ENCODE data around the gene DENND1B. TPM values are rescaled to one million over a fixed set of nuclear protein-coding genes. Genes with fewer than 3 reads are reported as not detected.

DENND1B gene
- polyA plus RNA-seq, 2 of the 4 experiments (the other 2 are of a cell fraction), result 2.9 to 10.5 TPM

DNA sequence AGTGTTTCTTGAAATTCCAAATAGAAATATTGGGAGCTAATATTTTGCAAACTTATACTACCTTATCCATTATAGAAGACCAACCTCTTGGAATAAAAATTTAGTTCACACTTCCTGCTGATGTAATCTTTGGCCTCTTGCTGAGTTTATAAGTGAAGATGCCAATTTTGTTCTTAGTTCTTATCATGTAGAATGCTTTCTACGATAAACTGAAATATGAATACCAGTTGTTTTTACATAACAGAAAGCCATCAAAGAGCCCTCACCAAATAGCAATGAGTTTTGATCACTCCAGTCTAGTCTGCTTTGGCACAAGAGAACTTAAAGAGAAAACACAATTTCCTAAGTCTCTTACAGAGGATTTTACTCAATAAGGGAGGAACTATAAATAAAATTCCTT, 89.5 kb downstream of the DENND1B start:
- ChIA-PET CTCF (no interaction called here), POLR2A (no interaction called here)
- 81% methylated on average over 1 of the region's 1 CpG for WGBS (ENCODE audit: missing lambda C conversion rate)
- Histone ChIP-seq H3K4me2 (no peak overlapping the region), H3K9me3 (peaks cover 11% of the 10 kb centered on the region; the same call in 1 of the 3 replicates), H3K27ac (no peak overlapping the region), H3K4me1 (no peaks in the 10 kb centered on the region), H3K4me3 (no peak overlapping the region)
- DNase-seq (ENCODE audit: low read depth in 1 of 2, low spot score in 1 of 2), result no peak
- no peak for ATAC-seq
- TF ChIP-seq EHF (CRISPR knock-in tag; IDR thresholded peaks at IDR 0.05), result no peak
- TF ChIP-seq ZSCAN20 (CRISPR knock-in tag; IDR thresholded peaks at IDR 0.05), result no peak
- TF ChIP-seq KDM1A (IDR thresholded peaks at IDR 0.05; ENCODE audit: low read depth), result no peak
- no peak for TF ChIP-seq GATA3 (IDR thresholded peaks at IDR 0.05; ENCODE audit: borderline replicate concordance)
- no peak for TF ChIP-seq CEBPB (IDR thresholded peaks at IDR 0.05)
- no peak for TF ChIP-seq JUNB (IDR thresholded peaks at IDR 0.05)
- TF ChIP-seq, protein P1, sequence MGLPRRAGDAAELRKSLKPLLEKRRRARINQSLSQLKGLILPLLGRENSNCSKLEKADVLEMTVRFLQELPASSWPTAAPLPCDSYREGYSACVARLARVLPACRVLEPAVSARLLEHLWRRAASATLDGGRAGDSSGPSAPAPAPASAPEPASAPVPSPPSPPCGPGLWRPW (IDR thresholded peaks at IDR 0.05), result no peak
- no peak for TF ChIP-seq ZFP36 (IDR thresholded peaks at IDR 0.05; ENCODE audit: borderline replicate concordance, partially characterized antibody)
- no peak for TF ChIP-seq TFCP2L1 (CRISPR knock-in tag; IDR thresholded peaks at IDR 0.05)
- no peak for TF ChIP-seq HOXA7 (CRISPR knock-in tag; IDR thresholded peaks at IDR 0.05)
- FAIRE-seq, result no peak

DNA sequence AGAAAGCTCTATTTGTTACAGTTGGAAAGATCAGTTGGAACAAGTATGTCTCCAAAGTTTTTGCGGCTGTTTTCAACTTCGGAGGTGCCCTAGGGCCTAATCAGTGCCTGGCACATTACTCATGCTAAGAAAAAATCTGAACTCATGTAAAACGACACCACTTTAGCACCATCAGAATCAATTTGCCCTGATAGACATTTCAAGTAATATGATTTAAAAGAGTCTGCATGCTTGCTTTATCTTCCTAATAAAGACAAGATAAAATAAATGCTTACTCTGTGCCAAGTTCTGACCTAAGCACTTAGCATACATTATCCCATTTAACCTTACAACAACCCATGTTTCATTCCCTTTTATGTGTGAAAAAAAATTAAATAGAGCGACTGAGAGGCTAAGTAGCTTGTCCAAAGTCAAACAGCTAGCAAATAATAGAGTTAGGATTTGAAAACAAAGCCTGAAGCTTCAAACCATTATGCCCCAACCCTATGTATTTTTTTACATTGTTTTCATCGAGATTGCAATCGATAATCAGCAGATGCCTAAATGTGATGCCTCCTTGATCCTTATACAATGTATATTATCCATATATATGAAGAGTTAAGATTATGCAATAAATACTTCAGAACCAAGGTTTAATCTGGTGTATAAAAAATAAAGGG, 91.3 kb downstream of the DENND1B start:
- Histone ChIP-seq H3K27ac (no peak overlapping the region), H3K4me1 (no peaks in the 10 kb centered on the region), H3K4me3 (no peak overlapping the region), H3K9me3 (peaks cover 8% of the 10 kb centered on the region; the same call in 1 of the 3 replicates), H3K4me2 (no peak overlapping the region)
- DNase-seq (ENCODE audit: low read depth in 1 of 2, low spot score in 1 of 2), result no peak
- no peak for ATAC-seq
- WGBS (ENCODE audit: missing lambda C conversion rate), result 89% methylated on average over 6 of the region's 6 CpGs
- ChIA-PET POLR2A (no interaction called here), CTCF (no interaction called here)
- FAIRE-seq, result no peak
- TF ChIP-seq CEBPB (IDR thresholded peaks at IDR 0.05) (no peak), HOXA7 (CRISPR knock-in tag; IDR thresholded peaks at IDR 0.05) (no peak), NFE2L2 (conservative IDR thresholded peaks at IDR 0.05; ENCODE audit: low read length) (no peak)
- TF ChIP-seq, protein P2, sequence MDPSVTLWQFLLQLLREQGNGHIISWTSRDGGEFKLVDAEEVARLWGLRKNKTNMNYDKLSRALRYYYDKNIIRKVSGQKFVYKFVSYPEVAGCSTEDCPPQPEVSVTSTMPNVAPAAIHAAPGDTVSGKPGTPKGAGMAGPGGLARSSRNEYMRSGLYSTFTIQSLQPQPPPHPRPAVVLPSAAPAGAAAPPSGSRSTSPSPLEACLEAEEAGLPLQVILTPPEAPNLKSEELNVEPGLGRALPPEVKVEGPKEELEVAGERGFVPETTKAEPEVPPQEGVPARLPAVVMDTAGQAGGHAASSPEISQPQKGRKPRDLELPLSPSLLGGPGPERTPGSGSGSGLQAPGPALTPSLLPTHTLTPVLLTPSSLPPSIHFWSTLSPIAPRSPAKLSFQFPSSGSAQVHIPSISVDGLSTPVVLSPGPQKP (IDR thresholded peaks at IDR 0.05; ENCODE audit: low read depth, low read length), result no peak
- TF ChIP-seq, protein P1 (IDR thresholded peaks at IDR 0.05), result no peak

DNA sequence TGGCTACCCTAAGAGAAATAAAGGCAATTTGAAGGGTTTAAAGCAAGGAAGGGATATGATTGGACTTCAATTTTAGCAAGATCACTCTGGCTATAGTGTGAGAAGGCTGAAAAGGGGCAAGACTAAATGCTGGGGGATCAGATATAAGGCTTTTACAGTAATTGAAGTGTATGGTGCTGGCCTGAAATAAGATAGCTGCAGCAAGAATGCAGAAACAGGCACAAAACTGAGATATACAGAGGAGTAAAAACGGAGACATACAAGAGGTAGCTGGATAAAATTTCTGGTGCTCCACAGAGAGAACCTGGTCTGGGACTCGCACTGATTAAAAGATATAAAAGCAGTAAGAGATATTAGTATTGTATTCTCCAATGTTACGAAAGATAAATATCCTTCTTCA, 92.0 kb downstream of the DENND1B start:
- CTCF ChIA-PET, result no interaction called here
- POLR2A ChIA-PET, result no interaction called here
- FAIRE-seq (no peak), ATAC-seq (no peak), DNase-seq (ENCODE audit: low read depth in 1 of 2, low spot score in 1 of 2) (no peak)
- Histone ChIP-seq H3K27ac (no peak overlapping the region), H3K4me2 (no peak overlapping the region), H3K9me3 (0 out of 3 replicates have a peak, but pooled peaks cover 3% of the 10 kb centered on the region), H3K4me3 (no peak overlapping the region), H3K4me1 (no peaks in the 10 kb centered on the region)
- 88% methylated on average over 3 of the region's 3 CpGs for whole genome bisulfite sequencing (ENCODE audit: missing lambda C conversion rate)
- TF ChIP-seq ESRRA (IDR thresholded peaks at IDR 0.05; ENCODE audit: borderline replicate concordance, low read length), result no peak
- no peak for TF ChIP-seq HOXB5 (CRISPR knock-in tag; IDR thresholded peaks at IDR 0.05)
- TF ChIP-seq, protein P3, sequence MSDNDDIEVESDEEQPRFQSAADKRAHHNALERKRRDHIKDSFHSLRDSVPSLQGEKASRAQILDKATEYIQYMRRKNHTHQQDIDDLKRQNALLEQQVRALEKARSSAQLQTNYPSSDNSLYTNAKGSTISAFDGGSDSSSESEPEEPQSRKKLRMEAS (IDR thresholded peaks at IDR 0.05), result no peak
- TF ChIP-seq CBX8 (IDR thresholded peaks at IDR 0.05), result no peak
- TF ChIP-seq KDM1A (IDR thresholded peaks at IDR 0.05; ENCODE audit: low read depth), result no peak
- no peak for TF ChIP-seq RARB (CRISPR knock-in tag; IDR thresholded peaks at IDR 0.05)
- no peak for TF ChIP-seq TP53 (CRISPR knock-in tag; IDR thresholded peaks at IDR 0.05)

DNA sequence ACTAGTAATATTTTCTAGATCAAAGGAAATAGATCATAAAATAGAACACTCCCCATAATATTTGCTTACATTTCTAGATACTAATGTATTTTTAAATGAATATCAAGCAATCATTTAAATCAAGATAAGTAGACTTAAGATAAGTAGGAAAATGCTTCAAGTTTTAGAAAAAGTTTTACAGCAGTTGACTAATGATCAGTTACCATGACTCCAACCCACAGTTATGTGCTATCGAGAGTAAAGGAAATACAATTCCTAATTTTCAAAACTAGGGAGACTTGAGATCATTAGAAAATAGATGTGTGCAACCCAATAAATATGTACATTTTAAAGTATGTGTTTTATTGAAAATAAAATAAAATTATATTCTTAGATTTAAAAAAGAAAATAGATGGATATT, 95.0 kb downstream of the DENND1B start:
- TF ChIP-seq RFX5 (IDR thresholded peaks at IDR 0.05) (no peak), HDAC2 (IDR thresholded peaks at IDR 0.05) (no peak), ZNF302 (CRISPR knock-in tag; IDR thresholded peaks at IDR 0.05) (no peak), EP300 (IDR thresholded peaks at IDR 0.05) (no peak), ZC3H11A (IDR thresholded peaks at IDR 0.05) (no peak), NPAS2 (CRISPR knock-in tag; IDR thresholded peaks at IDR 0.05; ENCODE audit: borderline replicate concordance) (no peak), CEBPB (IDR thresholded peaks at IDR 0.05) (no peak), FOSL2 (IDR thresholded peaks at IDR 0.05) (no peak), FOSL2 (CRISPR knock-in tag; IDR thresholded peaks at IDR 0.05) (no peak), RNF2 (IDR thresholded peaks at IDR 0.05; ENCODE audit: borderline replicate concordance, low read depth) (no peak), EHMT2 (IDR thresholded peaks at IDR 0.05; ENCODE audit: low read depth) (no peak), CBX8 (IDR thresholded peaks at IDR 0.05) (no peak), SMC3 (IDR thresholded peaks at IDR 0.05) (no peak), MAFK (IDR thresholded peaks at IDR 0.05; ENCODE audit: partially characterized antibody) (no peak), EHF (CRISPR knock-in tag; IDR thresholded peaks at IDR 0.05) (no peak), TP53 (CRISPR knock-in tag; IDR thresholded peaks at IDR 0.05) (no peak), RAD21 (conservative IDR thresholded peaks at IDR 0.05 in 1 of 2, IDR thresholded peaks at IDR 0.05 in 1 of 2) (no peak)
- TF ChIP-seq, protein P4, sequence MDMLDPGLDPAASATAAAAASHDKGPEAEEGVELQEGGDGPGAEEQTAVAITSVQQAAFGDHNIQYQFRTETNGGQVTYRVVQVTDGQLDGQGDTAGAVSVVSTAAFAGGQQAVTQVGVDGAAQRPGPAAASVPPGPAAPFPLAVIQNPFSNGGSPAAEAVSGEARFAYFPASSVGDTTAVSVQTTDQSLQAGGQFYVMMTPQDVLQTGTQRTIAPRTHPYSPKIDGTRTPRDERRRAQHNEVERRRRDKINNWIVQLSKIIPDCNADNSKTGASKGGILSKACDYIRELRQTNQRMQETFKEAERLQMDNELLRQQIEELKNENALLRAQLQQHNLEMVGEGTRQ (IDR thresholded peaks at IDR 0.05), result no peak
- POLR2A ChIA-PET, result no interaction called here
- no peak for FAIRE-seq

More for the DNA sequence above, 95.0 kb downstream of the DENND1B start:
- Histone ChIP-seq H3K4me3 (no peak overlapping the region), H3K27ac (no peak overlapping the region), H3K4me1 (peaks cover 2% of the 10 kb centered on the region; the same call in 2 of the 3 replicates), H3K4me2 (no peak overlapping the region), H3K9me3 (no peaks in the 10 kb centered on the region)
- ATAC-seq (no peak), DNase-seq (ENCODE audit: low read depth in 1 of 2, low spot score in 1 of 2) (no peak)
- CTCF ChIA-PET, result no interaction called here
- WGBS (ENCODE audit: missing lambda C conversion rate), result 89% methylated on average over 1 of the region's 1 CpG

Measured in A549 (cell line).